Brain pericyte (primary cell): ENCODE results near the gene PTPRN2.

Source experiments
- DNase-seq: peaks from one replicate; pipeline ENCODE4 v3.0.0-alpha.2; 2012; ENCODE audit warnings: low read depth, low spot score

Gene PTPRN2

GRCh38 chr7:157650801-157651200 lies 936.8 kb downstream of the PTPRN2 start:
- no peak for DNase-seq

DNA sequence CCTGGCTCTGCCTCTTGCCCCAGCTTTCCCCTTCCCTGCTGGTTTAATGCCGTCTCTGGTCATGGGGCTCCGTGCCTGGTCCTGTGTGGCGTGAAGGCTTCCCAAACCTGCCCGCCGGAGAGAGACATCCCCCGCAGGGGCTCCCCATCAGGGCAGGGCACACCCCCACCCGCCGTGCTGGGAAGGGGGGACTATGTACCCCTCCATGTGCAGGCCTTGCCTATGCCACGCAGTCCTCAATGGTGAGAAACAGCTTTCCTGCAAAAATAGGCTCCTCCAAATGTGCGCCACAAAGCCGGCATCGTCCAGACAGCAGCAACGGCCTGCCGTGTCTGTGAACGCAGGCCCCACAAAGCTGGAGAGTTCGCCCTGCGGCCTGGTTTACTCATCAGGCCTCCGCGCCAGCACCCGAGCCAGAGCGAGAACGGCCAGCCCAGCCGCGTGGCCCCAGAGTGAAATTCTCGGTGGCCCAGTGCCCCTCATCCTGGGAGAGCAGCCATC lies 937.4 kb downstream of the PTPRN2 start:
- no peak for DNase-seq

DNA sequence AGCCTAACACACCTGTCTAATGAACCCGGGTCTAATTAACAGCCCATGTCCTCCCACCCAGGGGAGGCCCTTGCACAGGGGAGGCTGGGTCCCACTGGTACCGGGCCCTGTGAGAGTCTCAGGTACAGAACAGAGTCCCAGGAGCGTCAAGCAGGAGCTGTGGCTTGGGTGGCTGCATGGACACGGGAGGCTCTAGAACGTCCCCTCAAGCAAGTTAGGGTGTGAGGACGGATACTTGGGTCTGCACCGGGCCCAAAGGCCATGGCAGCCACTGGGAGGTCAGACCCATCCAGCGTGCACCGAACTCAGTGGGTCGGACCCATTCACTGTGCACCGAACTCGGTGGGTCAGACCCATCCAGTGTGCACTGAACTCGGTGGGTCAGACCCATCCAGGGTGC lies 941.1 kb downstream of the PTPRN2 start:
- DNase-seq, result no peak

DNA sequence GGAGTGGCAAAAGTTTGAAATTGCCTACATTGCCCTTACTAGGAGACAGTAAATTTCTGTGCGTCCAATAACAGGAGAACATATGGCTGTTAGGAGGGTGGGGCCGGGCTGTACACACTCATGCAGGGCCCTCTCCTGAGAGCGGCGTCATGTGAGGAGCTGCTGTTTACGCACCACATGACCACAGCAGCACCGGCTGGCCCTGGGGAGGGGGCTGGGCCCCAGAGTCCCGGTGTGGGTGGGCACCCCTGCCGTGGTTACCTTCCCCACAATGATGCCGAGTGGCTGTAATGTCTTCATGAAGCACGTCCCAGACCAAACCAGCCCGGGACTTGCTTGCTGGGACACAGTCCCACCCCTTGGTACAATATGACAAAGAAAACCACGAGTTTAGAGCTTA lies 942.1 kb downstream of the PTPRN2 start:
- DNase-seq, result no peak

DNA sequence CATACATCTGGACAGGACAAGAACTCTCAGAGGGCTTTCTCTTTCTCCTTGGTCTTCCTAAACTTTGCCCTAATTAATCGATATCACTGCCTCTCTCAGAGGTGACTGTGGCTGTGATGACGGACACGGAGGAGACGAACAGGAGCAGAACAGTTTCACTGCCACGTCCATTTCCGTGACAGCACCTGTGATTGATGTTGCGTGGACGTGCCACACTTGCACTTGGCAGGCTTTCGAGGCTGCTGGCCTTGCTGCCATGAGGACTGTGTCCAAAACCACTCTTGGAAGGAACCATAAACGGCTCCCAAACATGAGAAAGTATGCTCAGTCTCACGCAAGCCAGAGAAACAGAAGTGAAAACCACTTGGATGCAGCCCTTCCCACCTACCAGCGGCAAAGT lies 942.7 kb downstream of the PTPRN2 start:
- DNase-seq, result no peak

- DNase-seq, result no peak
Observed at GRCh38 chr7:157643525-157643970, 944.1 kb downstream of the PTPRN2 start.

- no peak for DNase-seq
Observed at GRCh38 chr7:157641866-157642265, 945.8 kb downstream of the PTPRN2 start.

- no peak for DNase-seq
Observed at GRCh38 chr7:157640144-157640543, 947.5 kb downstream of the PTPRN2 start.

DNA sequence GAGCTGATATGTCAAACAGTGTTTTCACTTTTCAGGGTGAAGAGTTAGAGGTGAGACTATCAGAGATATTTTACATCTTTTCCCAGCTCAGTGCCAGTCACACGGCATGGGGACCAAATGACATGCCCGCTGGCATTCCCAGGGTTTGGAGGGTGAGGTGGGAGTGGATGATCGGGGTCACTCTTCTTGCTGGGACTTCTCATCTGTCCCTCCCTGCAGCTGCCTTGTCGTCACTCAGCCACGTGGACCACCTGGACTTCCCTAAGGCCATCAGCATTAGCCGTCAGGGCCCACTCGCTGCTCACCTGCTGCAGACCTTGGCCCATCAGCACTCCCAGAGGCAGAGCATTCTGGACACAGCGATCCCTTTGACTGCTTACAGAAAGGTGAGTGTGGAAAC lies 949.1 kb downstream of the PTPRN2 start:
- DNase-seq, result no peak

- no peak for DNase-seq
Observed at GRCh38 chr7:157637216-157637949, 950.2 kb downstream of the PTPRN2 start.

DNA sequence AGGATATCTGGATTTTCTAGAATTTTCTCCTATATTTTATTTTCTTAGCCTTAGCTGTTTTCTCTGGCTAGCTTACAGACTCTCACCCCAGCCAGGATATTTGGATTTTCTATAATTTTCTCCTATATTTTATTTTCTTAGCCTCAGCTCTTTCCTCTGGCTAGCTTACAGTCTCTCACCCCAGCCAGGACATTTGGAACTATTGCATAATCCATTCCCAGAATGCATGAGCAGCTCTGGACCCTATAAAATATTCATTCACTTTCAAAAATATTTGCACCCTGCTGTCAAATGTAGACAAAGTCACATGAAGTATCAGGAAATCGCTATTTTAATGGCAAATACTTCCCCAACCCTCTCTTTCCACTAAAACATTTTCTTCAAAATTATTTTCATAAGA lies 952.0 kb downstream of the PTPRN2 start:
- no peak for DNase-seq

GRCh38 chr7:157635148-157635500 lies 952.5 kb downstream of the PTPRN2 start:
- no peak for DNase-seq

GRCh38 chr7:157634401-157635147 lies 953.0 kb downstream of the PTPRN2 start:
- no peak for DNase-seq

DNA sequence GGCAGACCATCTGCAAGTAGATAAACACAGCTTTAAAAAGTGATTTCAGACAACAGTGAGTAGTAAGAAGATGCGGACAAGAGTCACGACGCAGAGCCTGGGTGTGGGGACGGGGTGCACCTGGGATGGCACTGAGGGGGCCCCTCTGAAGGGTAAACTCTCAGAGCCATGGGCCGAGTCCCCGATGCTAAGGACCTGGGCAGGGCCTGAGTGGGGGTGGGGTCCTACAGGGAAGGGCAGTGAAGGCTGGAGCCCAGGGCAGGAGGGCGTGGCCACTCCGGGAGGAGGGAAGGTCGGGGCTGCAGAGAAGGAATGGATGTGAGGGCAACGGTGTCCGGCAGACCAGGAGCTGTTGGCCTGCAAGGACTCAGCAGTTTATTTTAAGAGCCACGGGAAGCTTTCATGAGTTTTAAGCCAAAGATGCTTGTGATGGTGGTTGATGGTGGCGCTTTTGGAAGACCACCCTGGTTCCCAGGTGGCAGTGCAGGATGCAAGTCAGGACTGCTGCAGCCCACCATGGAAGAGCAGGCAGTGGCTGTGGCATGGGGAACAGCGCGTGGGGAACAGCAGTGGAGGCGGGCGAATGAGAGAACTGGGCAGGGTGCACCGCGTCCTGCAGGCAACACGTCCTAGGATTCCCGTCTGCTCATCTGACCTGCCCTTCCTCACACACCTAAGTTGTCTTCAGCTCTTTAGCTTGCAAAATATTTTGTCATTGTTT lies 954.0 kb downstream of the PTPRN2 start:
- no peak for DNase-seq

- DNase-seq, result no peak
Observed at GRCh38 chr7:157630301-157630853, 957.2 kb downstream of the PTPRN2 start.

GRCh38 chr7:157628456-157628855 lies 959.2 kb downstream of the PTPRN2 start:
- no peak for DNase-seq

- no peak for DNase-seq
Observed at GRCh38 chr7:157627646-157628045, 960.0 kb downstream of the PTPRN2 start.

- no peak for DNase-seq
Observed at GRCh38 chr7:157627033-157627432, 960.6 kb downstream of the PTPRN2 start.

- DNase-seq, result no peak
Observed at GRCh38 chr7:157625973-157626742, 961.5 kb downstream of the PTPRN2 start.

- DNase-seq, result no peak
Observed at GRCh38 chr7:157623556-157623955, 964.1 kb downstream of the PTPRN2 start.
